Ovary (tissue), 3 donors: ENCODE results near the gene ANKMY1.

Experiments used
- CTCF ChIP-seq, 3 donors: fragments of 450-650 bp in 2 of 3; fragments of 200-600 bp in 1 of 3; IDR thresholded peaks; one replicate each; pipeline versions ENCODE4 v1.5.1 to v1.8.0; 2016 to 2022; ENCODE audit warnings: antibody characterized with exemption in 3 of 3, mild to moderate bottlenecking in 1 of 3
- POLR2A ChIP-seq: fragments of 450-650 bp; IDR thresholded peaks from one replicate; pipeline ENCODE4 v1.6.1; 2017; ENCODE audit warnings: antibody characterized with exemption, mild to moderate bottlenecking, moderate library complexity
- donor health status: DM: no; HTN: no; CAD: no.

GRCh38 chr2:240491483-240491882 lies 66.3 kb downstream of the ANKMY1 start:
- no peak for TF ChIP-seq CTCF (IDR thresholded peaks at IDR 0.05)
- TF ChIP-seq POLR2A, result no peak
